HEK293 (cell line): ENCODE measurements around the gene FAM89A.
A peak's percentile ranks its signal among the peaks of the same experiment; 100 is the strongest.

Source experiments
- EGR2 ChIP-seq: fragments of 450-650 bp; formaldehyde crosslinking; IDR thresholded peaks from 2 replicates; pipeline ENCODE4 v1.5.1; 2016; ENCODE audit warnings: low read depth, missing biosample characterization, missing genetic modification characterization
- IKZF3 ChIP-seq: fragments of 450-650 bp; IDR thresholded peaks from 2 replicates; pipeline ENCODE4 v1.5.0; 2018; ENCODE audit warnings: missing biosample characterization, mild to moderate bottlenecking, missing genetic modification characterization, moderate library complexity
- MYNN ChIP-seq: fragments of 450-650 bp; formaldehyde crosslinking; IDR thresholded peaks from 2 replicates; pipeline ENCODE4 v1.5.1; 2016; ENCODE audit warnings: missing biosample characterization, missing genetic modification characterization, borderline replicate concordance
- OSR2 ChIP-seq: fragments of 450-650 bp; formaldehyde crosslinking; IDR thresholded peaks from 2 replicates; pipeline ENCODE4 v1.5.1; 2016; ENCODE audit warnings: missing biosample characterization, missing genetic modification characterization
- TRIM28 ChIP-seq: IDR thresholded peaks from 2 replicates; pipeline ENCODE4 v1.6.1; 2011; ENCODE audit warnings: low read length, control low read depth, borderline replicate concordance
- WT1 ChIP-seq: fragments of 450-650 bp; formaldehyde crosslinking; IDR thresholded peaks from 2 replicates; pipeline ENCODE4 v1.5.1; 2016; ENCODE audit warnings: missing biosample characterization, missing genetic modification characterization
- YY1 ChIP-seq: fragments of 450-650 bp; formaldehyde crosslinking; IDR thresholded peaks from 2 replicates; pipeline ENCODE4 v1.5.1; 2018; ENCODE audit warnings: missing biosample characterization, missing genetic modification characterization
- ZBTB1 ChIP-seq: fragments of 450-650 bp; formaldehyde crosslinking; IDR thresholded peaks from 2 replicates; pipeline ENCODE4 v1.5.1; 2016; ENCODE audit warnings: missing biosample characterization, missing genetic modification characterization
- ZBTB7A ChIP-seq: fragments of 450-650 bp; formaldehyde crosslinking; IDR thresholded peaks from 2 replicates; pipeline ENCODE4 v1.5.1; 2016; ENCODE audit warnings: low read depth, missing biosample characterization, missing genetic modification characterization
- ZFP37 ChIP-seq: fragments of 450-650 bp; formaldehyde crosslinking; IDR thresholded peaks from 2 replicates; pipeline ENCODE4 v1.5.1; 2016; ENCODE audit warnings: missing biosample characterization, missing genetic modification characterization
- ZNF248 ChIP-seq: fragments of 450-650 bp; formaldehyde crosslinking; IDR thresholded peaks from 2 replicates; pipeline ENCODE4 v1.5.1; 2017; ENCODE audit warnings: missing biosample characterization, missing genetic modification characterization
- ZNF350 ChIP-seq: fragments of 450-650 bp; formaldehyde crosslinking; IDR thresholded peaks from 2 replicates; pipeline ENCODE4 v1.5.0; 2017; ENCODE audit warnings: missing biosample characterization, mild to moderate bottlenecking, missing genetic modification characterization
- ZNF366 ChIP-seq: fragments of 450-650 bp; formaldehyde crosslinking; conservative IDR thresholded peaks from 2 replicates; pipeline ENCODE4 v1.5.1; 2016; ENCODE audit warnings: missing biosample characterization, missing genetic modification characterization
- ZNF416 ChIP-seq: fragments of 450-650 bp; formaldehyde crosslinking; IDR thresholded peaks from 2 replicates; pipeline ENCODE4 v1.5.1; 2016; ENCODE audit warnings: missing biosample characterization, missing genetic modification characterization
- ZNF560 ChIP-seq: fragments of 450-650 bp; formaldehyde crosslinking; IDR thresholded peaks from 2 replicates; pipeline ENCODE4 v1.5.1; 2017; ENCODE audit warnings: missing biosample characterization, missing genetic modification characterization, borderline replicate concordance
- ZNF571 ChIP-seq: fragments of 450-650 bp; formaldehyde crosslinking; IDR thresholded peaks from 2 replicates; pipeline ENCODE4 v1.5.0; 2017; ENCODE audit warnings: missing biosample characterization, missing genetic modification characterization
- ZNF596 ChIP-seq: fragments of 450-650 bp; IDR thresholded peaks from 2 replicates; pipeline ENCODE4 v1.5.0; 2018; ENCODE audit warnings: missing biosample characterization, mild to moderate bottlenecking, missing genetic modification characterization, moderate library complexity
- ZNF610 ChIP-seq: fragments of 450-650 bp; formaldehyde crosslinking; IDR thresholded peaks from 2 replicates; pipeline ENCODE4 v1.5.1; 2016; ENCODE audit warnings: missing biosample characterization, missing genetic modification characterization, borderline replicate concordance
- ZNF658 ChIP-seq: fragments of 450-650 bp; formaldehyde crosslinking; IDR thresholded peaks from 2 replicates; pipeline ENCODE4; 2016; ENCODE audit warnings: missing biosample characterization, missing genetic modification characterization
- ZNF670 ChIP-seq: fragments of 450-650 bp; formaldehyde crosslinking; IDR thresholded peaks from 2 replicates; pipeline ENCODE4 v1.5.1; 2016; ENCODE audit warnings: missing biosample characterization, missing genetic modification characterization, low read depth
- ZNF76 ChIP-seq: fragments of 450-650 bp; formaldehyde crosslinking; IDR thresholded peaks from 2 replicates; pipeline ENCODE4; 2016; ENCODE audit warnings: low read depth, missing biosample characterization, missing genetic modification characterization, borderline replicate concordance
- ZNF768 ChIP-seq: fragments of 450-650 bp; formaldehyde crosslinking; IDR thresholded peaks from 2 replicates; pipeline ENCODE4 v1.5.1; 2018; ENCODE audit warnings: missing biosample characterization, mild to moderate bottlenecking, missing genetic modification characterization
- TF ChIP-seq, protein P1 (sequence below): fragments of 450-650 bp; formaldehyde crosslinking; IDR thresholded peaks from 2 replicates; pipeline ENCODE4 v1.5.1; 2017; ENCODE audit warnings: missing biosample characterization, missing genetic modification characterization
- TF ChIP-seq, protein P2 (sequence below): fragments of 450-650 bp; formaldehyde crosslinking; IDR thresholded peaks from 2 replicates; pipeline ENCODE4 v1.5.1; 2016; ENCODE audit warnings: missing biosample characterization, missing genetic modification characterization, low read depth
- TF ChIP-seq, protein P3 (sequence below): fragments of 450-650 bp; formaldehyde crosslinking; IDR thresholded peaks from 2 replicates; pipeline ENCODE4 v1.5.1; 2016; ENCODE audit warnings: missing biosample characterization, missing genetic modification characterization
- TF ChIP-seq, protein P4 (sequence below): fragments of 450-650 bp; formaldehyde crosslinking; IDR thresholded peaks from 2 replicates; pipeline ENCODE4 v1.5.1; 2016; ENCODE audit warnings: missing biosample characterization, missing genetic modification characterization
- TF ChIP-seq, protein P5 (sequence below): fragments of 450-650 bp; formaldehyde crosslinking; IDR thresholded peaks from 2 replicates; pipeline ENCODE4 v1.5.0; 2017; ENCODE audit warnings: missing biosample characterization, missing genetic modification characterization, borderline replicate concordance

The FAM89A gene

DNA sequence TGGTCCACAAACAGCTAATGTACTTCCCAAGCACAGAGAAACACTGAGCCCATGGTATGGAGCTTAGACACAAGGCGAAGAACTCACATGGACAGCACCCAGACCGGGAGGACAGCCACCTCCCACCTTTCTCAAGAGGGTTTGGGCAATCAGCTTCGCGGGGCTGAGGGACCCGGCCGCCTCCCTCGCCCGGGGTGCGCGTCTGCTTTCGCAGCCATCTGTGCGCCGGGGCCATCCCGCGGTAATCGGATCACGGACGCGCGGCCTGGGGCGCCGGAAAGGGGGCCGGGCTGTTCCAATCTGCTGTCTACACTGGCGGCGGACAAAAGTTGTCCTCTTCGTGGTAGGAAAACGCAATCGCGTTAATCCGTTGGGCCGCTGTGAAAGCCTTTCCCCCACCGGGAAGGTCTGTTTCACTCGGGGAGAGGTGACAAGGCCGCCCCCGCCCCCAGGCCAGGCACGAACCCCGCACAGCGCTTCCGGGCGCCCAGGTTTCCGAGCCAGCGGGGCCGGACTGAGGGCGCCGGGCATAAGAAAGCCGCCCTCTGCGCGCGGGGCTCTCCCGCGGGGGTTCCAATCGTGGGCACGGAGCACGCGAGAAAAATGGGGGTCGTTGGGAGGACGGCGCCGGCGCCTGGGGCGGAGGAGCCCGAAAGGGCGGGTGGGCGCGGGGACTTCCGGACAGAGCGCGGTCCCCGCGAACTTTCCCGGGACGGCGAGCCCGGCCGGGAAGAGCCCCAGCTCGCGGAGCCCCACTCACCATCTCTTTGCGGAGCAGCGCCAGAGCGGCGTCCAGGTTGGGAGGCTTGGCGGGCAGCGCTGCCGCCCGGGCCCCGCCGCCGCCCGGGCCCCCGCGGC, 664 bp downstream of the FAM89A start (continued):
- no peak for TF ChIP-seq ZNF416
- TF ChIP-seq, protein P1, sequence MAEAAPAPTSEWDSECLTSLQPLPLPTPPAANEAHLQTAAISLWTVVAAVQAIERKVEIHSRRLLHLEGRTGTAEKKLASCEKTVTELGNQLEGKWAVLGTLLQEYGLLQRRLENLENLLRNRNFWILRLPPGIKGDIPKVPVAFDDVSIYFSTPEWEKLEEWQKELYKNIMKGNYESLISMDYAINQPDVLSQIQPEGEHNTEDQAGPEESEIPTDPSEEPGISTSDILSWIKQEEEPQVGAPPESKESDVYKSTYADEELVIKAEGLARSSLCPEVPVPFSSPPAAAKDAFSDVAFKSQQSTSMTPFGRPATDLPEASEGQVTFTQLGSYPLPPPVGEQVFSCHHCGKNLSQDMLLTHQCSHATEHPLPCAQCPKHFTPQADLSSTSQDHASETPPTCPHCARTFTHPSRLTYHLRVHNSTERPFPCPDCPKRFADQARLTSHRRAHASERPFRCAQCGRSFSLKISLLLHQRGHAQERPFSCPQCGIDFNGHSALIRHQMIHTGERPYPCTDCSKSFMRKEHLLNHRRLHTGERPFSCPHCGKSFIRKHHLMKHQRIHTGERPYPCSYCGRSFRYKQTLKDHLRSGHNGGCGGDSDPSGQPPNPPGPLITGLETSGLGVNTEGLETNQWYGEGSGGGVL (tag by site-specific recombination): peak; percentile 75
- peak; percentile 64 for TF ChIP-seq EGR2
- no peak for TF ChIP-seq ZNF571
- 0 out of 2 replicates have a peak, but pooled peaks have one; percentile 57 for TF ChIP-seq ZBTB7A
- no peak for TF ChIP-seq ZNF768 (tag by site-specific recombination)
- TF ChIP-seq, protein P2, sequence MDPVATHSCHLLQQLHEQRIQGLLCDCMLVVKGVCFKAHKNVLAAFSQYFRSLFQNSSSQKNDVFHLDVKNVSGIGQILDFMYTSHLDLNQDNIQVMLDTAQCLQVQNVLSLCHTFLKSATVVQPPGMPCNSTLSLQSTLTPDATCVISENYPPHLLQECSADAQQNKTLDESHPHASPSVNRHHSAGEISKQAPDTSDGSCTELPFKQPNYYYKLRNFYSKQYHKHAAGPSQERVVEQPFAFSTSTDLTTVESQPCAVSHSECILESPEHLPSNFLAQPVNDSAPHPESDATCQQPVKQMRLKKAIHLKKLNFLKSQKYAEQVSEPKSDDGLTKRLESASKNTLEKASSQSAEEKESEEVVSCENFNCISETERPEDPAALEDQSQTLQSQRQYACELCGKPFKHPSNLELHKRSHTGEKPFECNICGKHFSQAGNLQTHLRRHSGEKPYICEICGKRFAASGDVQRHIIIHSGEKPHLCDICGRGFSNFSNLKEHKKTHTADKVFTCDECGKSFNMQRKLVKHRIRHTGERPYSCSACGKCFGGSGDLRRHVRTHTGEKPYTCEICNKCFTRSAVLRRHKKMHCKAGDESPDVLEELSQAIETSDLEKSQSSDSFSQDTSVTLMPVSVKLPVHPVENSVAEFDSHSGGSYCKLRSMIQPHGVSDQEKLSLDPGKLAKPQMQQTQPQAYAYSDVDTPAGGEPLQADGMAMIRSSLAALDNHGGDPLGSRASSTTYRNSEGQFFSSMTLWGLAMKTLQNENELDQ (tag by site-specific recombination): no peak
- TF ChIP-seq MYNN (tag by site-specific recombination): no peak
- 0 out of 2 replicates have a peak, but pooled peaks have one; percentile 19 for TF ChIP-seq ZNF366
- TF ChIP-seq ZNF658 (tag by site-specific recombination): no peak
- 0 out of 2 replicates have a peak, but pooled peaks have one; percentile 41 for TF ChIP-seq ZNF596
- no peak for TF ChIP-seq ZNF248
- peak; percentile 94 for TF ChIP-seq ZFP37 (tag by site-specific recombination)
- no peak for TF ChIP-seq ZNF560 (tag by site-specific recombination)
- TF ChIP-seq, protein P3, sequence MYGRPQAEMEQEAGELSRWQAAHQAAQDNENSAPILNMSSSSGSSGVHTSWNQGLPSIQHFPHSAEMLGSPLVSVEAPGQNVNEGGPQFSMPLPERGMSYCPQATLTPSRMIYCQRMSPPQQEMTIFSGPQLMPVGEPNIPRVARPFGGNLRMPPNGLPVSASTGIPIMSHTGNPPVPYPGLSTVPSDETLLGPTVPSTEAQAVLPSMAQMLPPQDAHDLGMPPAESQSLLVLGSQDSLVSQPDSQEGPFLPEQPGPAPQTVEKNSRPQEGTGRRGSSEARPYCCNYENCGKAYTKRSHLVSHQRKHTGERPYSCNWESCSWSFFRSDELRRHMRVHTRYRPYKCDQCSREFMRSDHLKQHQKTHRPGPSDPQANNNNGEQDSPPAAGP (tag by site-specific recombination): peak; percentile 53; the same call in 1 of the 2 replicates
- no peak for TF ChIP-seq ZNF670 (tag by site-specific recombination)
- no peak for TF ChIP-seq TRIM28
- TF ChIP-seq ZBTB1: 0 out of 2 replicates have a peak, but pooled peaks have one; percentile 30
- 0 out of 2 replicates have a peak, but pooled peaks have one; percentile 50 for TF ChIP-seq ZNF610 (tag by site-specific recombination)
- 0 out of 2 replicates have a peak, but pooled peaks have one; percentile 33 for TF ChIP-seq IKZF3 (tag by site-specific recombination)
- peak; percentile 21; the same call in 1 of the 2 replicates for TF ChIP-seq ZNF76 (tag by site-specific recombination)
- TF ChIP-seq, protein P4, sequence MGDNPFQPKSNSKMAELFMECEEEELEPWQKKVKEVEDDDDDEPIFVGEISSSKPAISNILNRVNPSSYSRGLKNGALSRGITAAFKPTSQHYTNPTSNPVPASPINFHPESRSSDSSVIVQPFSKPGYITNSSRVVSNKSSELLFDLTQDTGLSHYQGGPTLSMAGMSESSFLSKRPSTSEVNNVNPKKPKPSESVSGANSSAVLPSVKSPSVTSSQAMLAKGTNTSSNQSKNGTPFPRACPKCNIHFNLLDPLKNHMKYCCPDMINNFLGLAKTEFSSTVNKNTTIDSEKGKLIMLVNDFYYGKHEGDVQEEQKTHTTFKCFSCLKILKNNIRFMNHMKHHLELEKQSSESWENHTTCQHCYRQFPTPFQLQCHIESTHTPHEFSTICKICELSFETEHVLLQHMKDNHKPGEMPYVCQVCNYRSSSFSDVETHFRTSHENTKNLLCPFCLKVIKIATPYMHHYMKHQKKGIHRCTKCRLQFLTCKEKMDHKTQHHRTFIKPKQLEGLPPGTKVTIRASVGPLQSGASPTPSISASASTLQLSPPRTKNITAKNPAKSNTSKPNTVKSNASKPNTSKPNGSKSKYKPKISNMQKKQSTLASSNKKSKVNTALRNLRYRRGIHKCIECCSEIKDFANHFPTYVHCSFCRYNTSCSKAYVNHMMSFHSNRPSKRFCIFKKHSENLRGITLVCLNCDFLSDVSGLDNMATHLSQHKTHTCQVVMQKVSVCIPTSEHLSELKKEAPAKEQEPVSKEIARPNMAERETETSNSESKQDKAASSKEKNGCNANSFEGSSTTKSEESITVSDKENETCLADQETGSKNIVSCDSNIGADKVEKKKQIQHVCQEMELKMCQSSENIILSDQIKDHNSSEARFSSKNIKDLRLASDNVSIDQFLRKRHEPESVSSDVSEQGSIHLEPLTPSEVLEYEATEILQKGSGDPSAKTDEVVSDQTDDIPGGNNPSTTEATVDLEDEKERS (tag by site-specific recombination): no peak
- 0 out of 2 replicates have a peak, but pooled peaks have one; percentile 26 for TF ChIP-seq YY1
- no peak for TF ChIP-seq ZNF350 (tag by site-specific recombination)
- peak; percentile 54; the same call in 1 of the 2 replicates for TF ChIP-seq WT1
- TF ChIP-seq OSR2 (tag by site-specific recombination): no peak
- TF ChIP-seq, protein P5, sequence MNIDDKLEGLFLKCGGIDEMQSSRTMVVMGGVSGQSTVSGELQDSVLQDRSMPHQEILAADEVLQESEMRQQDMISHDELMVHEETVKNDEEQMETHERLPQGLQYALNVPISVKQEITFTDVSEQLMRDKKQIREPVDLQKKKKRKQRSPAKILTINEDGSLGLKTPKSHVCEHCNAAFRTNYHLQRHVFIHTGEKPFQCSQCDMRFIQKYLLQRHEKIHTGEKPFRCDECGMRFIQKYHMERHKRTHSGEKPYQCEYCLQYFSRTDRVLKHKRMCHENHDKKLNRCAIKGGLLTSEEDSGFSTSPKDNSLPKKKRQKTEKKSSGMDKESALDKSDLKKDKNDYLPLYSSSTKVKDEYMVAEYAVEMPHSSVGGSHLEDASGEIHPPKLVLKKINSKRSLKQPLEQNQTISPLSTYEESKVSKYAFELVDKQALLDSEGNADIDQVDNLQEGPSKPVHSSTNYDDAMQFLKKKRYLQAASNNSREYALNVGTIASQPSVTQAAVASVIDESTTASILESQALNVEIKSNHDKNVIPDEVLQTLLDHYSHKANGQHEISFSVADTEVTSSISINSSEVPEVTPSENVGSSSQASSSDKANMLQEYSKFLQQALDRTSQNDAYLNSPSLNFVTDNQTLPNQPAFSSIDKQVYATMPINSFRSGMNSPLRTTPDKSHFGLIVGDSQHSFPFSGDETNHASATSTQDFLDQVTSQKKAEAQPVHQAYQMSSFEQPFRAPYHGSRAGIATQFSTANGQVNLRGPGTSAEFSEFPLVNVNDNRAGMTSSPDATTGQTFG (tag by site-specific recombination): 0 out of 2 replicates have a peak, but pooled peaks have one; percentile 29
